ENCODE results near the gene BTBD1.
"Not testable (repeated sequence)": the region's sequence is repeated elsewhere in the genome, so short reads cannot be mapped to it uniquely, and the experiment has no call there.

BTBD1 gene

GRCh38 chr15:83094583-83094982 is 27.5 kb upstream of the BTBD1 start:
- FAIRE-seq (no peak), DNase-seq (ENCODE audit: low spot score) (no peak)

- DNase-seq (ENCODE audit: low spot score) (no peak), FAIRE-seq (no peak)
These were observed 25.4 kb upstream of the BTBD1 start for GRCh38 chr15:83092309-83092976.

GRCh38 chr15:83091965-83092308 is 24.9 kb upstream of the BTBD1 start:
- FAIRE-seq; DNase-seq (ENCODE audit: low spot score): not testable (repeated sequence)

GRCh38 chr15:83090465-83090864 is 23.4 kb upstream of the BTBD1 start:
- DNase-seq (ENCODE audit: low spot score) (no peak), FAIRE-seq (no peak)

GRCh38 chr15:83088876-83089275 is 21.8 kb upstream of the BTBD1 start:
- no peak for FAIRE-seq
- DNase-seq (ENCODE audit: low spot score) = no peak

GRCh38 chr15:83087576-83087975 is 20.5 kb upstream of the BTBD1 start:
- FAIRE-seq = no peak
- no peak for DNase-seq (ENCODE audit: low spot score)

GRCh38 chr15:83085864-83086552 is 19.0 kb upstream of the BTBD1 start:
- FAIRE-seq; DNase-seq (ENCODE audit: low spot score): not testable (repeated sequence)

- DNase-seq (ENCODE audit: low spot score) = not testable (repeated sequence)
These were observed 18.4 kb upstream of the BTBD1 start for GRCh38 chr15:83085461-83085860.

GRCh38 chr15:83082730-83083386 is 15.8 kb upstream of the BTBD1 start:
- DNase-seq (ENCODE audit: low spot score) (no peak), FAIRE-seq (no peak)

More at GRCh38 chr15:83085461-83085860, 18.4 kb upstream of the BTBD1 start:
- FAIRE-seq = not testable (repeated sequence)

- no peak for DNase-seq (ENCODE audit: low spot score)
- FAIRE-seq = no peak
These were observed 14.4 kb upstream of the BTBD1 start for GRCh38 chr15:83081256-83082014.

- no peak for FAIRE-seq
These were observed 11.7 kb upstream of the BTBD1 start for GRCh38 chr15:83078712-83079111.

GRCh38 chr15:83077491-83078230 is 10.6 kb upstream of the BTBD1 start:
- FAIRE-seq (no peak), DNase-seq (ENCODE audit: low spot score) (no peak)

More at GRCh38 chr15:83078712-83079111, 11.7 kb upstream of the BTBD1 start:
- no peak for DNase-seq (ENCODE audit: low spot score)

GRCh38 chr15:83069211-83069642 is 2.2 kb upstream of the BTBD1 start:
- FAIRE-seq = not testable (repeated sequence)

GRCh38 chr15:83068054-83068453 is 1.0 kb upstream of the BTBD1 start:
- FAIRE-seq (no peak), DNase-seq (ENCODE audit: low spot score) (no peak)

More at GRCh38 chr15:83069211-83069642, 2.2 kb upstream of the BTBD1 start:
- DNase-seq (ENCODE audit: low spot score) = not testable (repeated sequence)

- no peak for DNase-seq (ENCODE audit: low spot score)
- FAIRE-seq = no peak
These were observed 548 bp upstream of the BTBD1 start for GRCh38 chr15:83067638-83067962.

GRCh38 chr15:83066034-83066733 is 868 bp downstream of the BTBD1 start:
- DNase-seq (ENCODE audit: low spot score) = no peak

GRCh38 chr15:83065431-83065830 is 1.6 kb downstream of the BTBD1 start:
- FAIRE-seq (no peak), DNase-seq (ENCODE audit: low spot score) (no peak)

More at GRCh38 chr15:83066034-83066733, 868 bp downstream of the BTBD1 start:
- no peak for FAIRE-seq

GRCh38 chr15:83064859-83065258 is 2.2 kb downstream of the BTBD1 start:
- FAIRE-seq (no peak), DNase-seq (ENCODE audit: low spot score) (peak; percentile 51)

- no peak for FAIRE-seq
- DNase-seq (ENCODE audit: low spot score) = no peak
These were observed 3.5 kb downstream of the BTBD1 start for GRCh38 chr15:83063551-83063950.

GRCh38 chr15:83062768-83063180 is 4.3 kb downstream of the BTBD1 start:
- FAIRE-seq (no peak), DNase-seq (ENCODE audit: low spot score) (no peak)

All from RCC 7860 (cell line).